HG03066 (cell line): Measurements from ENCODE around the gene MAP3K20.
"Not testable (repeated sequence)": the region's sequence is repeated elsewhere in the genome, so short reads cannot be mapped to it uniquely, and the experiment has no call there.

Experiments used
- ATAC-seq: cut with Tn5 transposase; IDR thresholded peaks from one replicate; pipeline ENCODE4 v1.9.1; 2021; ENCODE audit warnings: low read depth; ENCODE audit not compliant: unreplicated experiment

The MAP3K20 gene

GRCh38 chr2:173151671-173152401 lies 76.2 kb downstream of the MAP3K20 start:
- ATAC-seq = no peak

- no peak for ATAC-seq
Observed at GRCh38 chr2:173153301-173153885, 77.7 kb downstream of the MAP3K20 start.

DNA sequence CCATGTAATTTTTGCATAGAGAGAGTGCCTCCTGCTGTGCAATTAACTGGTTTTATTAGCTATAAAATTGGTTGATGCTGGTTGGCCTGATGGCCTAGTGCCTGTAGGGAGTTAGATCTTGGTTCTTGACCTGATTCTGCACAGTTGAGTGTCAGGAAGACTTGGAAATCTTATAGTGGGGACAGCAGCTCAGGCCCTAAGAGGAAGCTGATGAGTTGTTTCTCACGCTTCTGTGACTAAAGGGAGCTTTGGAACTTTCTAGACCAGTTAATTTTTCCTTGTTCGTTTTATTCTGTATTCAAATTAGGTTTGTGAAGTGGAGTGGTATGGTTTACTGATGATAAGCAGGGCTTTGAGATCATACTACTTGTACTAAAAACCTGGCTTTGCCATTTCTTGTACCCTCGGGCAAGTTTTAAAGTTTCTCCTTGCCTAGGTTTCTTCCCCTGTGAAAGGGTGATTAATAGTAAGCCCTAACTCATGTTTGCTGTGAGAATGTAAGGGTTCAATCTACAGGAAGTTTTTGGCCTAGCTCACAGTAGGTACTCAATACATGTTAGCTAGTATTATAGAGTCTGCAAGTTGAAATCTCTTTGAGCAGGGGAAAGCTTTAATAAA lies 82.1 kb downstream of the MAP3K20 start:
- no peak for ATAC-seq

- ATAC-seq = no peak
Observed at GRCh38 chr2:173159791-173160463, 84.3 kb downstream of the MAP3K20 start.

GRCh38 chr2:173160618-173161017 lies 85.0 kb downstream of the MAP3K20 start:
- no peak for ATAC-seq

DNA sequence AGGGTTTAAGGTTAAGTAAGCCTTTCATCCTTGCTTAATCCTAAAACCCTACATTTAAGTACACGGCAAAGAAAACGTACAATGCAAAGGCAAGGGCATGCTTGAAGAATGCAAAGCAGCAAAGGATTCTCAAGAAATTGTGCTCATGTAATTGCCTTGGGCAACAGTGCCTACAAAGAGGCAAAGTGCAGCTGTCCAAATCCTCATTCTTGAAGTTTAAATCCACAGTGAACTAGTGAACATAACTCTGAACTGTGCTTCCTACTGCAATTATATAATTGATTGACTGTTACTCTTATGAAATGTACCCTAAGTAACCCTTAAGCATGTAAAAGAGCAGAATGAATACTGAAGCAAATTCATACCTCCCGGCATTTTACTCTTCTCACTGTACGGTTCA lies 85.4 kb downstream of the MAP3K20 start:
- ATAC-seq = no peak

DNA sequence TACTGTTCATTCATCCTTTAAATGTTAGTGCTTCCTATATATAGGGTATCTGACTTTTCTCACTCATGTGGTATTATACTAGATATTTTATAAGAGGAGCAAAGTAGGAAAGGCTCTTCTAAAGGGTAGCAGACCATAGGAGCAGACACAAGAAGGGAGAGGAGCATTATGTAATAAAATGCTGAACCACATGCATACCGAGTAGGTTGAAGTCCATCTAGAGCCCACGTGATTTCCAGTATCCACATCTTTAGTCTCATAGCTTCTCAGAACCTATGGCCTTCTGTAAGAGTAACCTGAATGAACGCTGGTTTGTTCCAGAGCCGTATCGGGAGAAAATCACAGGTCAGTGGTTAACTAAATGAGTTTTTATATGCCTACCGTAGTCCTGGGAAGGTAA lies 85.9 kb downstream of the MAP3K20 start:
- no peak for ATAC-seq

- ATAC-seq = not testable (repeated sequence)
Observed at GRCh38 chr2:173163357-173163756, 87.7 kb downstream of the MAP3K20 start.

DNA sequence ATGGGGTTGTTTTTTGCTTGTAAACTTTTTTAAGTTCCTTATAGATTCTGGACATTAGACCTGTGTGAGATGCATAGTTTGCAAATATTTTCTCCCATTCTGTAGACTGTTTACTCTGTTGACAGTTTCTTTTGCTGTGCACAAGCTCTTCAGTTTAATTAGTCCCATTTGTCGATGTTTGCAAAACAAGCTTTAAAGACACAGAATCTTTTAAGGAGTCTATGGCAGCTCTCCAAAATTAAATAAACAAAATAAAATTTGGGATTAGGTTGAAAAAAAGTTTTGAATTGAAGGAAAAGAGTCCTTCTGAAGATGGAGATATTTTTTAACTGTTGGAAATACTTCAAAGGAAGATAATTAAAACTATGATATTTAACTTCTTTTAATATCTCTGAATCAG lies 88.8 kb downstream of the MAP3K20 start:
- no peak for ATAC-seq

DNA sequence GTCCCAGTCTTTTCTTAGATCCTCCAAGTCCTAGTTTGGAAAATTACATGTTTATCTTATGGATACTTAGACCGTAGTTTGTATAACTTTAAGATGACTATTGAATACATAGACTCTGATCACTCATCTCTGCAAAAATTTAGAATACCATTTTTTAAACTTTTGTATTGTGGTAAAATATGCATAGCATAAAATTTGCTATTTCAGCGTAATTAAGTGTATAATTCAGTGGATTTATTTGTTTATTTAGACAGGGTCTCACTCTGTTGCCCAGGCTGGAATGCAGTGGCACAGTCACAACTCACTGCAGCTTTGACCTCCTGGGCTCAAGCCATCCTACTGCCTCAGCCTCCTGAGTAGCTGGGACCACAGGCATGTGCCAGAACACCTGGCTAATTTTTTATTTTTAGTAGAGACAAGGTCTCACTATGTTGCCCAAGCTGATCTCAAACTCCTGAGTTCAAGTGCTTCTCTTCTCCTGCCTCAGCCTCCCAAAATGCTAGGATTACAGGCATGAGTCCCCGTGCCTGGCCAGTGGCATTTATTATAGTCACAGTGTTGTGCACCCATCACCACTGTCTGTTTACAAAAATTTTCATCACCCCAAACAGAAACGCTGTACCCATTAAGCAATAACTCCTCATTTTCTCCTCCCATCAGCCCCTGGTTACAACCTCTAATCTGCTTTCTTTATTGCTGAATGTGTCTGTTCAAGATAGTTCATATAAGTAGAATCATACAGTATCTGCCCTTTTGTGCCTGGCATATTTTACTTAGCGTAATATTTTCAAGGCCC lies 90.0 kb downstream of the MAP3K20 start:
- no peak for ATAC-seq

DNA sequence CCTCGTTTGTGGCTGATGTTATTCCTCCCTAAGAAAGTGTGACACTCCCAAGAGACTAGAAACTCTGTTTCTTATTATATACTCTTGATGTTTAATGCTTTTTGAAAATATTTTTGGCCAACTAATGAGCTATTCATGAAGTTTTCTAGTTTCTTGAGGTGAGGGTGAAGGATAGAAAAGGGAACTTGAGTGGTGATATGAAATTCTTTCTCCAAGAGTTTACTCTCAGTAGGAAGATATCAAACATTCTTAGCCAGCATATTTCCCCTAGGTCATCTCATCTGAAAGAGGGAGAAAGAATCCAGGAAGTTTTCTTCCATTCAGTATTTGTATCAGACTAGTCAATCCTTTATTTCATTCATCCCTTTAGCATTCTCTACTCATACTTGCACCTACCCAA lies 95.7 kb downstream of the MAP3K20 start:
- no peak for ATAC-seq

- no peak for ATAC-seq
Observed at GRCh38 chr2:173171924-173172643, 96.4 kb downstream of the MAP3K20 start.

DNA sequence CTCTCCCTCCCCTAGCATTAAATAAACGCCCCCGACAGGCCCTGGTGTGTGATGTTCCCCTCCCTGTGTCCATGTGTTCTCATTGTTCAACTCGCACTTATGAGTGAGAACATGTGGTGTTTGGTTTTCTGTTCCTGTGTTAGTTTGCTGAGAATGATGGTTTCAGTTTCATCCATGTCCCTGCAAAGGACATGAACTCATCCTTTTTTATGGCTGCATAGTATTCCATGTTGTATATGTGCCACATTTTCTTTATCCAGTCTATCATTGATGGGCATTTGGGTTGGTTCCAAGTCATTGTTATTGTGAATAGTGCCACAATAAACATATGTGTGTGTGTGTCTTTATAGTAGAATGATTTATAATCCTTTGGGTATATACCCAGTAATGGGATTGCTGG lies 98.7 kb downstream of the MAP3K20 start:
- ATAC-seq = not testable (repeated sequence)

GRCh38 chr2:173175222-173175621 lies 99.6 kb downstream of the MAP3K20 start:
- no peak for ATAC-seq

DNA sequence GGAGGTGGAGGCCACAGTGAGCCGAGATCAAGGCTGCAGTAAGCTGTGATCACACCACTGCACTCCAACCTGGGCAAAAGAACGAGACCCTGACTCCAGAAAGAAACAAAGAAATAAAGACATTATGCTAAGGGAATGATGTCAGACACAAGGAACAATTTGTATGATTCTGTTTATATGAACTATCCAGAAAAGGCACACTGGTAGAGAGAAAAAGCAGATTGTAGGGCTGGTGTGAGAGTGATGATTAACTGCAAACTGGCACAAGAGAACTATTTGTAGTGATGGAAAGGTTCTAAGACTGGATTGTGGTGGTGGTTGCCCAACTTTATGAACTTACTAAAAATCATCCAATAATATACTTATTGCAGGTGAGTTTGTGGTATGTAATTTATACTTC lies 106.3 kb downstream of the MAP3K20 start:
- no peak for ATAC-seq

- ATAC-seq = no peak
Observed at GRCh38 chr2:173184031-173185004, 108.7 kb downstream of the MAP3K20 start.

GRCh38 chr2:173185437-173185836 lies 109.8 kb downstream of the MAP3K20 start:
- ATAC-seq = no peak

GRCh38 chr2:173187941-173188788 lies 112.5 kb downstream of the MAP3K20 start:
- no peak for ATAC-seq
